Stromal cell of bone marrow (primary cell): ENCODE results near the gene SLAMF1.
"Not testable (repeated sequence)": the region's sequence is repeated elsewhere in the genome, so short reads cannot be mapped to it uniquely, and the experiment has no call there.

Experiments
- DNase-seq: peaks from one replicate; pipeline ENCODE4 v3.0.0-alpha.2; 2012; ENCODE audit warnings: low read depth

Gene SLAMF1

DNA sequence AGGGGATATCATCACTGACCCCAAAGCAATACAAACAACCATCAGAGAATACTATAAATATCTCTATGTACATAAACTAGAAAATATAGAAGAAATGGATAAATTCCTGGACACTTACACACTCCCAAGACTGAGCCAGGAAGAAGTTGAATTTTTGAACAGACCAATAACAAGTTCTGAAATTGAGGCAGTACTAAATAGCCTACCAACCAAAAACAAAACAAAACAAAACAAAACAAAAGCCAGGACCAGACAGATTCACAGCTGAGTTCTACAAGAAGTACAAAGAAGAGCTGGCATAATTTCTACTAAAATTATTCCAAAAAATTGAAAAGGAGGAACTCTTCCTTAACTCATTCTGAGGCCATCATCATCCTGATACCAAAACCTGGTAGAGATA is 86.0 kb downstream of the SLAMF1 start:
- no peak for DNase-seq

GRCh38 chr1:160560045-160560705 is 86.7 kb downstream of the SLAMF1 start:
- no peak for DNase-seq

GRCh38 chr1:160559437-160559836 is 87.4 kb downstream of the SLAMF1 start:
- not testable (repeated sequence) for DNase-seq

DNA sequence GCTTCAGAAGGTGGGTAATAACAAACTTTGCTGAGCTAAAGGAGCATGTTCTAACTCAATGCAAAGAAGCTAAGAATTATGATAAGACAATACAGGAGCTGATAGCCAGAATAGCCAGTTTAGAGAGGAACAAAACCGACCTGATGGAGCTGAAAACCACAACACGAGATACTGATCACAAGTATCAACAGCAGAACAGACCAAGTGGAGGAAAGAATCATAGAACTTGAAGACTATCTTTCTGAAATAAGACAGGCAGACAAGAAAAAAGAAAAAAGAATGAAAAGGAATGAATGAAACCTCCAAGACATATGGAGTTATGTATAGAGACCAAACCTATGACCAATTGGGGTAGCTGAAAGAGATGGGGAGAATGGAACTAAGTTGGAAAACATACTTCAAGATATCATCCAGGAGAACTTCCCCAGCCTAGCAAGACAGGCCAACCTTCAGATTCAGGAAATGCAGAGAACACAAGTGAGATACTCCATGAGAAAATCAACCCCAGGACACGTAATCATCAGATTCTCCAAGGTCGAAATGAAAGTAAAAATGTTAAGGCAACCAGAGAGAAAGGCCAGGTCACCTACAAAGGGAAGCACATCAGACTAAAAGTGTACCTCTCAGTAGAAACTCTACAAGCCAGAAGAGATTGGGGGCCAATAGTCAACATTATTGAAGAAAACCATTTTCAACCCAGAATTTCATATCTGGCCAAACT is 88.0 kb downstream of the SLAMF1 start:
- no peak for DNase-seq
